Measurements from ENCODE around the gene PNPLA1.

PNPLA1 gene

DNA sequence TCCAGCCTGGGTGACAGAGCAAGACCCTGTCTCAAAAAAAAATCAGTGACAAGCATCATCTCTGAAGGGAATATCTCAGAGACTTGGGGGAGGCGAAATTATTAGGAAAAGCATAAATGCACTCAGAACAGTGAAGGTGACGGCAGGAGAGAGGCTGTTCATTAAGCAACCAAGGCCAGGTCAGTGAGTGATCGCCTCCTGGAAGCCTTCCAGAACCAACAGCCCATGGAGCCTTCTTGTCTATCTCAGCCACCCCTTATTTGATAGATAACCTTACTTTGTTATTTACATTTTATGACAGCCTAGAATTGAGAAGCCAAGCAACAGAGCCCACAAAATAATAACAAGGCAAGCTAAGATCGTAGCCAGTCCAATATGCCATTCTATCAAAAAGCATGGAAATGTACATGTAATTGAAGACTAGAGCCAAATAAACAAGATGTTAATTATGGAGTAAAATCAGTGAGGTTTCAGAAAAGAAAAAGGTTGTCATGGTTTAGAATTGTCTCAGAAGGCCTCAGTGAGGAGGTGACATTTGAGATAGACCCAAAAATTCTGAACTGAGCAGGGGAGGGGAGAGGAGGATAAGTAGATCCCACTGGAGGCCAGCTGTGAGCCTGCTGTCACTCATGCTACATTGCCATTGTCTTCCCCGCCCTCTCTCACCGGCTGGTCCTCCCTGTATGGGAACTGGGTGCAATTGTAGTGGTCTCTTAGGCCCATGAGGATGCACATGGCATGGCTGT lies 49.0 kb downstream of the PNPLA1 start:
- DNase-seq: no peak

DNA sequence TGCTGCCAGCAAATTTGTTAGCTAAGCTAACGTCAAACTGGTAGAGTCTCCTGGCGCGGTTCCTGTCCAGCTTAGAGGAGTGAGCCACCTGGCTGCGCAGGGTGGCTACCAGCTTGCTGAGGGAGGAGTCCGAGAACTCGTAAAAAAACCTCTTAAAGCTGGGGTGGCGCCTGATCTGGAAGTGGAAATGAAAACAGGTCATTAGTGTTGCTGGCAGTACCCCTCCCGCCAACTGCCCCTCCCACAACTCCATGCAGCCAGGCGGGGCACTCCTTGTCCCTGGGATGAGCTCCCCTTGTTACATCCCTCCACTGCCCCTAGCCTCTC lies 49.5 kb downstream of the PNPLA1 start:
- DNase-seq: no peak

DNA sequence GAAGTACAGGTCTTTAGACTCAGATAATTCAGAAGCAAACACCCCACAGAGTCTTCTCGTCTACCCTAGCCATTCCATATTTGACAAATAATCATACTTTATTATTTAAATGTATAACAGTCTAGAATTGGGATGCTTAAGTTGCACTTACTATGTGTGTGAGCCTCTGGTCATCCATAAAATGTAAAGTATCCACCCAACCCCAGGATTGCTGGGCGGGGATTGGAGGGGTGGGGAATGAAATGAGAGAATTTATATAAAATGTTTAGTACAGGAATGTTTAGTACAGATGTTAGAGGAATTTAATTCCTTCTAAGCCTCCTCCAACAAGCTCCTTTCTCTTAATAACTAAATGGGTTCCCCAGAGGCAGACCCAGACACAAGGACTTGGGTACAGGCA lies 50.0 kb downstream of the PNPLA1 start:
- DNase-seq: no peak

GRCh38 chr6:36320475-36320874 lies 50.6 kb downstream of the PNPLA1 start:
- no peak for DNase-seq

- no peak for DNase-seq
Observed at GRCh38 chr6:36322591-36322990, 52.7 kb downstream of the PNPLA1 start.

- DNase-seq: no peak
Observed at GRCh38 chr6:36323062-36323461, 53.2 kb downstream of the PNPLA1 start.

DNA sequence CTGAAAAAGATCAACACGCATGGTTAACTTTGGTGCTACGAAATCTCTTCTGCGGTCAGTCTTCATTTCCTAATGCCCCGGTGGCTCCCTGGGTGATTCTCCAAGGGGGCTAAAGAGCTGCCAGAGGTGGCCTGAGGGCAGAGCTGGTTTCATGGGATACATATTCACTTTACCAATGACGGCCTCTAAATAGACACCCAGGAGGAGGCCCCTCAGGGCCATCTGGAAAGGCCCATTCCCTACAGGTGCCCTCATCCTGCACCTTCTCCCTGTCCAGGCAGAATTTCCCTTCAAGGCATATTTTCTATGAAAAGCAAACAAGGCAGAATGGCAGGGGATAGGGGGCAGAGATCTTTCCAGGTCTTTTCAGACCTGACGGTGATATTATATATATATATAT lies 54.3 kb downstream of the PNPLA1 start:
- no peak for DNase-seq

- no peak for DNase-seq
Observed at GRCh38 chr6:36324715-36325114, 54.9 kb downstream of the PNPLA1 start.

DNA sequence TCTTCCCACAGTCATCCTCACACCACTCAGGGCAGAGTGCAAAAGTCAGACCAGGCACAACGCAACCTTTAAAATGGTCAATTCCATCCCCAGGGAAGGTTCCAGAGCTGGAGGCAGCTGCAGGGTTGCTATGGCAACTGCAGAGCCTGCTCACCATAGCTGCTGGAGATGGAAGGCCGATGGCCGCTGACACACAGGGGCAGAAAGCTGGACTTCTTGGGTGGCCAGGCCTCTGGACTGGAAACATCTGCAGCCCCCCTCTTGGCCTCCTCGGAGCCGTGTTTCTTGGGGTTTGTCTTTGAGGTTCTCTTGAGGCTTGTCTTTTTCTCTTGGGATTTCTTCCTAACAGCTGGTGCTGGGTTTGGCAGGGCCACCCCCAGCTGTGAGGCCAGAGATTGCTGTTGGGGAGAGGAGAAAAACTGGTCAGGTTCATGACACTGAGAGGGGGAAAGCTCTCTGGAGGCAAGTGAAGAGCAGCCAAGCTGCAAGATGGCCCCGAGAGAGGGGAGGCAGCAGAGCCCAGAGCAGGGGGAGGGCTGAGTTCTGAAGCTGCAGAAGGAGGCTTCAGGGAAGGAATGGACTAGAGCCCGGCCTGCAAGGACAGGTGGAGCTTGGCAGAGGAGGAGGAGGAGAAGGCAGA lies 56.6 kb downstream of the PNPLA1 start:
- DNase-seq: no peak

- no peak for DNase-seq
Observed at GRCh38 chr6:36327226-36327918, 57.5 kb downstream of the PNPLA1 start.

- no peak for DNase-seq
Observed at GRCh38 chr6:36327919-36328236, 58.0 kb downstream of the PNPLA1 start.

DNA sequence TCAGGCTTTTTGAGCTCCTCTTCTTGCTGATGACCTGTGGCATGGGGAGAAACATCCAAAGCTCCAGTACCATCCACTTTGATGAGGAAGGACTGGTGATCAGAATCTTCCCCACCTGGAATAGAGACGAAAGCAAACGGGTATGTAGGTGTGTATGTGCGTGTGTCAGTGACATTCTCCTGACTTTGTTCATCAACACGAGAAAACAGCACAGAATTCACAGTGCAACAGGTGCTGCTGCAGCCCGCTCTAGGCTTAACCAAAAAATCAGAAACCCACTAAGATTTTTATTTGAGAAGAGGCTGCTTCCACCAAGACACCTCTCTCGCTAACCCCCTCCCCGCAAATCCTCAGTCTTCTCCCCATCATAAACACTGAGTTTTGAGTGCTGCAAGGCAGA lies 58.7 kb downstream of the PNPLA1 start:
- no peak for DNase-seq

GRCh38 chr6:36329798-36330291 lies 60.0 kb downstream of the PNPLA1 start:
- no peak for DNase-seq

DNA sequence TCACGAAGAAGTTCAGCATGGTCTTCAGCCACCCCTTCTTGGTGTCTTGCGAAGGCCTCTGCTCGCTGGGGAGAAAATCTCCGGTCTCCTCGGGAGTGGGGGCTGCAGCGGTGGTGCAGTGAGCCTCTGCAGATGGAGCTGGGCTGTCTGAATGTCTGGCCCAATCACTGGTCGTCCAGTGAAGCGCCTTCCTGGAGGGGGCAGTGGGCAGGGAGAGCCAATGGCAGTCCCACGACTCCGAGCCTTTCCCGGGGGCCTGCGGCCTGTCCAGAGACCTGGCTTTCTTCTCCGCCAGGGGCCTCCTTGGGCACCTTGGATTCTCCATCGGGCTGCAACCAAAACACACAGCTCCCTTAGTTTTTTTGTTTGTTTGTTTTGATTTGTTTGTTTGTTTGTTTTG lies 60.5 kb downstream of the PNPLA1 start:
- no peak for DNase-seq

DNA sequence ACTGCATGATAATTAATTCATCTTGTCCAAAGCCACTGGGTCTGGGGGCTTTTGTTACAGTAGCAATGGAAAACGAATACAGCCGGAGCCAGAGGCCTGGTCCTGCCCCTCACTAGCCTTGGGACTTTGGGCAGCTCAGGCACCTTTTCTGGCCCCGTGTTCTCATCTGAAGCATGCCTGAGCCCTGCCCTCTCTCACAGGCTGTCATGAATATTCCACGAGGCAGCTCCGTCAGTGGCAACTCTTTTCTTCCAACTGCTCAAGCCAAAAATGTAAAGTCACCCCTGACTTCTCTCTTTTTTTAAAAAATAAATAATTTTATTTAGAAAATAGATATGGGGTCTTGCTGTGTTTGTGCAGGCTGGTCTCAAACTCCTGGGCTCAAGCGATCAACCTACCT lies 61.5 kb downstream of the PNPLA1 start:
- DNase-seq: no peak

- no peak for DNase-seq
Observed at GRCh38 chr6:36333171-36333895, 63.5 kb downstream of the PNPLA1 start.

- no peak for DNase-seq
Observed at GRCh38 chr6:36333931-36334725, 64.3 kb downstream of the PNPLA1 start.

GRCh38 chr6:36334832-36335459 lies 65.1 kb downstream of the PNPLA1 start:
- DNase-seq: no peak

GRCh38 chr6:36335465-36336207 lies 65.8 kb downstream of the PNPLA1 start:
- DNase-seq: no peak

DNA sequence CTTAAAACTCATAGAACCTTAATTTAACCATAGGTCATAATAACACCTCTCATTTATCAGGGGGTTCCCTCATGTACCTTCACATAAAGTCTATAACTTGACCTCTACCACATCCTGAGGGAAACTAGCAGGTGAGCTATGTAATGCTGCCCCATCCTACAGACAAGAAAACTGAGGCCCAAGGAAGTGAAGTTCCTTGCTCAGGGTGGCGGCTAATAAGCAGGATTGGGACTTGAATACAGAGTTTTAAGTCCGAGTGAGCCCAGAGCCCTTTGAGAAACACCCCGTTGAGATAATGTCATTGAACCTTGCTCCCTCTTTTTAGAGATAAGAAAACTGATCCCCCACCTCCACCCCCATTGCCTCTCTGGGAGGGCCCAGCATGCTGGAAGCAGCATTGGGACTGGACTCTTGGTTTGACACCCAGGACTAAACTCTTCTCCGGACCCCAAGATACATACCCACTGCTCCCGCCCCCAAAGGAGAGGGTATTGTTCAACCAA lies 66.4 kb downstream of the PNPLA1 start:
- DNase-seq: no peak

DNA sequence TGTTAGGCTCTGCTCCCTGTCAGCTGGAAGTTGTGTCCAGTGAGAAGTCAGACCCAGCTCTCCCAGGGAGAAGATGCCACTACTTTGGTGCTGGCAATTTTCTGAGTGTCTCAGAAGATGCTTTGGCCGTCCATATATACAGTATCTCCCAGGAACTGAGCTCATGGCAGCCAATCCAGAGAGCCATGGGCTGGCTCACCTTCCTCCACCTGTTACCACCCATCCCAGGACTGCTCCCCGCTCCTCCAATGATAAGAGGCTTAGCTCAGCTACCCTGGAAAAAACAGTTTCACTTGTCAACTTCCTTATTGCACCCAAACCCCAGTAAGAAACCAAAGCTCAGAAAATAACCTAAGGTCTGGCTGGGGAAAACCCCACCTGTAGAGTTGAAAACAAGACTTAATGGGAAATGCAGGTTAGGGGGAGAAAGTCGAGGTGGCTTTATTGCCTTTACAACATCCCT lies 67.0 kb downstream of the PNPLA1 start, which contains the start of gene BNIP5:
BNIP5 (minus strand) TSS at position 110 of the 463 bp plus-strand sequence. CDS start 6,198 bp downstream, outside the sequence.
- no peak for DNase-seq
